ENCODE results near the gene SLC25A1.
A peak's percentile ranks its signal among the peaks of the same experiment; 100 is the strongest.

Gene SLC25A1

DNA sequence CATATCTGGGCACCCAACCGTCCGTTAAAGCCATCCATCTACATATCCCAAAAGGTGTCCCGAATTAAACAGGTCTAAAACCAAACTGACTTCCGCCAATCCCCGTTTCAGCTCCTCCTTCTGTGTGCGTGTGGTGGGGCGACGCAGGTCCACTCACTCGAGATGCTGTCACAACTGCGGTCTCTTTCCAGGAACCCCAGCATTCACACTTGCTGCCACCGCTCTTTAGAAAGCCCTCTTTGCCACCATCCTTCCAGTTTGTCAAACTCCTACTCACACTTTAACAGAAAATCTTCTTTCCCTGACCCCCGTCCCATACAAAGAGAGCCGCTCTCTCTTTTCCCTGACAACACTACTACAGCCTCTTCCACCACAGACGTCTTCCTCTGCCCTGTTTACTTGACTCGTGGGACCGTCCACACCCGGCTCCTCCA is 34.6 kb downstream of the SLC25A1 start:
- no peak for TF ChIP-seq PAX5 (IDR thresholded peaks at IDR 0.05; ENCODE audit: insufficient read depth, low read length, severe bottlenecking)
- no peak for TF ChIP-seq POLR2AphosphoS5 (IDR thresholded peaks at IDR 0.05; ENCODE audit: low read depth, low read length)
- no peak for TF ChIP-seq SPI1 (IDR thresholded peaks at IDR 0.05; ENCODE audit: low read depth, low read length)
- TF ChIP-seq TAF1 (IDR thresholded peaks at IDR 0.05; ENCODE audit: low read depth, low read length), result no peak
- no peak for TF ChIP-seq POLR2A (IDR thresholded peaks at IDR 0.05; ENCODE audit: low read depth, low read length)
- no peak for TF ChIP-seq POU2F2 (IDR thresholded peaks at IDR 0.05; ENCODE audit: low read depth, low read length)
- peak; percentile 74 for FAIRE-seq
- DNase-seq (ENCODE audit: insufficient read length, low spot score), result no peak

DNA sequence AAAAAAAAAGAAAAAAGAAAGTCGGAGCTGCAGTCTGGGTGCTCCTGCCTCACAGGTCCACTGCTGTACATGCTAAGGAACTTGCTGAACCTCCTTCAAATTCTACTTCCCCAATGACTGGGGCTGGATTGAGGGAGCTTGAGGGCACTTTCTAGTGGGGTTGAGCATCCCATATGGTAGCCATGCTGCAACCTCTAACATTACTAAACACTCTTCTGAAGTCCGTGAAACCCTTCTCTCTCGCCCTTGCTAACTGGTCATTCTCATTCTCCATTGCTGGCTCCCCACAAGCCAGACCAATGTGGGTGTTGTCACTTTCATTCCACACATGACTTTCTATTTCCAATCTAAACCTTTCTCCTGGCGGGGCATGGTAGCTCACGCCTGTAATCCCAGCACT is 35.3 kb downstream of the SLC25A1 start:
- no peak for FAIRE-seq
- no peak for DNase-seq (ENCODE audit: insufficient read length, low spot score)
- TF ChIP-seq SPI1 (IDR thresholded peaks at IDR 0.05; ENCODE audit: low read depth, low read length), result no peak
- TF ChIP-seq POLR2A (IDR thresholded peaks at IDR 0.05; ENCODE audit: low read depth, low read length), result no peak
- TF ChIP-seq POU2F2 (IDR thresholded peaks at IDR 0.05; ENCODE audit: low read depth, low read length), result no peak
- no peak for TF ChIP-seq POLR2AphosphoS5 (IDR thresholded peaks at IDR 0.05; ENCODE audit: low read depth, low read length)
- TF ChIP-seq TAF1 (IDR thresholded peaks at IDR 0.05; ENCODE audit: low read depth, low read length), result no peak
- no peak for TF ChIP-seq PAX5 (IDR thresholded peaks at IDR 0.05; ENCODE audit: insufficient read depth, low read length, severe bottlenecking)

DNA sequence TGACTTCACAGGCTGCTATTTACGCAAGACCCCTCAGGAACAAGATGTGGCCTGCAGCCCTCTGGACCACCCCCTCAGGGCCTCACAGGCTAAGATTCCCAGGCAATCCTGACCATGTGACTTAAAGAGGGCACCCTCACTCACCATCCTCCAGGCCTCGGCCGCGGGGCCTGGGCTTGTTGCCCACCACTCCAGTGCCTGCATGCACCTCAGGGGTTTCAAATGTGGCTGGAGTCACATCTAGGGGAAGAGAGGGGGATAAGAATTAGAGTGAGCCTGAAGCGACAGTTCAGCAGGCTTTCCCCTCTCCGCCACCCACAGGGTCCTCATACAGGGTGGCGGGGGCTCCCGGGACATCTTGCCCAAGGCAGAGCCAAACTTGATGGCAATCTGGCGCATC is 36.1 kb downstream of the SLC25A1 start:
- FAIRE-seq (no peak), DNase-seq (ENCODE audit: insufficient read length, low spot score) (no peak)
- TF ChIP-seq POLR2AphosphoS5 (IDR thresholded peaks at IDR 0.05; ENCODE audit: low read depth, low read length) (no peak), SPI1 (IDR thresholded peaks at IDR 0.05; ENCODE audit: low read depth, low read length) (no peak), POU2F2 (IDR thresholded peaks at IDR 0.05; ENCODE audit: low read depth, low read length) (no peak), PAX5 (IDR thresholded peaks at IDR 0.05; ENCODE audit: insufficient read depth, low read length, severe bottlenecking) (no peak), TAF1 (IDR thresholded peaks at IDR 0.05; ENCODE audit: low read depth, low read length) (no peak), POLR2A (IDR thresholded peaks at IDR 0.05; ENCODE audit: low read depth, low read length) (no peak)

DNA sequence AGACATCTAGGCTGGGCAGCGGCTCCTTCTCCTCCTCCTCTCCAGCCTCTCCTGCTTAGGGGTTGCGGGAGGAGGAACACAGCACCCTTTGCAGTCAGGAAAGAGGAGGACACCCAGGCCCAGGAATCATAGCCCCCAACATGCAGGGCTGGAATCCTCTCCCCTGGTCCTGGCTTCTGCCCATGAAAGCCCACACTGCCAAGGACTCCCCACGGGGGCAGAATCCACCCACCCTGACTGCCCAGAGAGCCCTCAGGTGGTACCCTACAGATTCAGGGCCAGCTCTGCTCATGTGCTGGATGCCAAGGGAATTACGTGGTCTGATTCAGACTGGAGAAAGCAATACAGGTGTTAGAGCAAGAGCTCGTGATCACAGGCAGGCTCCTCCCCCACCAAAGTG is 38.6 kb downstream of the SLC25A1 start:
- TF ChIP-seq PAX5 (IDR thresholded peaks at IDR 0.05; ENCODE audit: insufficient read depth, low read length, severe bottlenecking) (no peak), SPI1 (IDR thresholded peaks at IDR 0.05; ENCODE audit: low read depth, low read length) (no peak), POLR2A (IDR thresholded peaks at IDR 0.05; ENCODE audit: low read depth, low read length) (no peak), POLR2AphosphoS5 (IDR thresholded peaks at IDR 0.05; ENCODE audit: low read depth, low read length) (no peak)
- DNase-seq (ENCODE audit: insufficient read length, low spot score) (peak; percentile 13), FAIRE-seq (no peak)

DNA sequence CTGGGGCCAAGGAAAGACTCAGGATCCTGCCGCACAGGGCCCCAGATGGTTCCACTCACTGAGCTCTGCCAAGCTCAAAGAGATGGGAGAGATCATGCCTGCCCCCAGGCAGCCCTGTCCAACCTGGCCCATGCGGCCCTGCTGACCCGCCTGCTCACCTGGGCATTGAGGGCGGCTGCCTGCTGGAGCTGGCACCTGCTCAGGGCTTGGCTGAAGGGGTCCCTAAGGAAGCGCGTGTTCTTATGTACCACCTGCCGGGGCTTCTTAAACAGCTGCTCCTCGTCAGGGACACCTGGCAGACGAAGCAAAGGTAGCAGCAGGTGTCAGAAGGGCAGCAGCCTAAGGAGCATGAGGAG is 39.6 kb downstream of the SLC25A1 start:
- DNase-seq (ENCODE audit: insufficient read length, low spot score) (no peak), FAIRE-seq (no peak)
- TF ChIP-seq TAF1 (IDR thresholded peaks at IDR 0.05; ENCODE audit: low read depth, low read length) (no peak), SPI1 (IDR thresholded peaks at IDR 0.05; ENCODE audit: low read depth, low read length) (no peak), POLR2A (IDR thresholded peaks at IDR 0.05; ENCODE audit: low read depth, low read length) (no peak), POLR2AphosphoS5 (IDR thresholded peaks at IDR 0.05; ENCODE audit: low read depth, low read length) (no peak), PAX5 (IDR thresholded peaks at IDR 0.05; ENCODE audit: insufficient read depth, low read length, severe bottlenecking) (no peak), POU2F2 (IDR thresholded peaks at IDR 0.05; ENCODE audit: low read depth, low read length) (no peak)

DNA sequence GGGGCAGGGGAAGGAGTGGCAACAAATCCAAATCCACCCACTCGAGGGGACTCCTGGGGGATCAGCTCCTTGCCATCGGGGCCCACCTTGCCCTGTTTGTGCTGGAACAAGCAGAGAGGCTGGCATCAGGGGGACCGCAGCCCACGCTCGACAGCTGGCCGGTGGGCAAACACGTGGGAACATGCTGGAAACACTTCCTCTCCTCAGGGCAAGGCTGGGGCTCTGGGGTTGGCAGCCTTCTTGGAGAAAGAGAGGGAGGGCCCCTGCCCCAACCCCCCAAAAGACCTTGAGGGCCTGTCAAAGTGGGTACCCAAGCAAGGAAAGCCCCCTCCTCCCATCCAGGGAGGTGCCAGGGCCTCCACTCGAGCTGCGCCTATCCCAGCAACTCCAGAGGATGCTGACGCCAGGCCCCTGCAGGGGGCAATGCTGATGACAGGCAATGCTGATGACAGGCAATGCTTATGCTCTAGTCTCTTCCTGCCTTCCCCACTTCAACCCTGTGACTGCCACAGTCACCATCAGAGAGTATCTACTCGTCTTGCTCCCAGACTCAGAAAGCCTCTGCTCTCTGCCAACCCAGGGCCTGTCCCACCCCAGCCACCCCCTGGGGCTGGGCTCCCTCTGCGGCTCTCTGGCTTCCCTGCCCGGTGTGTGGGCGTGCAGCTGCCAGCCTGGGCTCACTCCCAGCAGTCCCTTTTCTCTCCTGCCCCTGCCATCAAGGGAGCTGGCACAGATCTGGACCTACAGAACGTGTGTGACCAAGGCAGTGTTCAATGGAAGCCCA is 40.1 kb downstream of the SLC25A1 start:
- FAIRE-seq (no peak), DNase-seq (ENCODE audit: insufficient read length, low spot score) (no peak)
- TF ChIP-seq POLR2A (IDR thresholded peaks at IDR 0.05; ENCODE audit: low read depth, low read length) (no peak), POLR2AphosphoS5 (IDR thresholded peaks at IDR 0.05; ENCODE audit: low read depth, low read length) (no peak), POU2F2 (IDR thresholded peaks at IDR 0.05; ENCODE audit: low read depth, low read length) (no peak), PAX5 (IDR thresholded peaks at IDR 0.05; ENCODE audit: insufficient read depth, low read length, severe bottlenecking) (no peak), SPI1 (IDR thresholded peaks at IDR 0.05; ENCODE audit: low read depth, low read length) (no peak), TAF1 (IDR thresholded peaks at IDR 0.05; ENCODE audit: low read depth, low read length) (no peak)

DNA sequence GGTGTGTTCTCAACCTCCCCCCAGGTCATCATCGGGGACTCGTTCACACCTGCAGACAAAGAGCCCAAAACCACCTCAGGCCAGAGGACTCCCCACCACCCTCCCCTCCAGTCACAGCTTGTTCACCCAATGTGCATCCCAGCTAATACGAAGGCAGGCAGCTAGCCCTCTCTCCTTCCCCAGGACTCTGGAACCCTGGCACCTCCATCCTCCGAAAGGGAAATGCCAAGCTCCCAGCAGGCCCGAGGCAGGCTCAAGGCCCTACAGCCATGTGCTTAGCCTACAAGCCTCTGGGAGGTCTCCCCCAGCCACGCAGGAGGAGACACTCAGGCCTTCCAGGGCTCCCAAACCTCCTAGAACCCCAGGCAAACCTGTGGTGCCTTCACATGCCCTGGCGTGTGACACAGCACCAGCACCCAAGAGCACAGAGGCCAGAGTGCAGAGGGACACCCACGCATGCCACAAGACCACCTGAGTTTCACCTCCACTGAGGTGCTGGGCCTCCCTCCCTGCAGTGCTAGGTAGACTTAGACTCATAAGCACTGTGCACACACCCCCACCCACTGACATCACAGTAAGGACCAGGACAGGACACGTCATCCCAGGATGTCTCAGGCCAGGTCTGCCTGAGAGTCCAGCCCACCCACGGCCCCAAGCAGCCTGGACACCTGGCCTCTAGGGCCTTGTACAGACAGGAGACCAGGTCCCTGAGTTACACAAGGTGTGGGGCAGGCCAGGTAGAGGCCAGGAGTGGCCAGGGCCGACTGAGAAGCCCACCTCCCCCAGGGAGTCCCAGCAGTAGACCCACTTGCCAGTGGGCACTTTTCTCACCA is 40.9 kb downstream of the SLC25A1 start:
- FAIRE-seq, result no peak
- DNase-seq (ENCODE audit: insufficient read length, low spot score), result peak; percentile 4
- TF ChIP-seq POLR2A (IDR thresholded peaks at IDR 0.05; ENCODE audit: low read depth, low read length) (no peak), POU2F2 (IDR thresholded peaks at IDR 0.05; ENCODE audit: low read depth, low read length) (no peak), POLR2AphosphoS5 (IDR thresholded peaks at IDR 0.05; ENCODE audit: low read depth, low read length) (no peak), PAX5 (IDR thresholded peaks at IDR 0.05; ENCODE audit: insufficient read depth, low read length, severe bottlenecking) (no peak), TAF1 (IDR thresholded peaks at IDR 0.05; ENCODE audit: low read depth, low read length) (no peak), SPI1 (IDR thresholded peaks at IDR 0.05; ENCODE audit: low read depth, low read length) (no peak)

DNA sequence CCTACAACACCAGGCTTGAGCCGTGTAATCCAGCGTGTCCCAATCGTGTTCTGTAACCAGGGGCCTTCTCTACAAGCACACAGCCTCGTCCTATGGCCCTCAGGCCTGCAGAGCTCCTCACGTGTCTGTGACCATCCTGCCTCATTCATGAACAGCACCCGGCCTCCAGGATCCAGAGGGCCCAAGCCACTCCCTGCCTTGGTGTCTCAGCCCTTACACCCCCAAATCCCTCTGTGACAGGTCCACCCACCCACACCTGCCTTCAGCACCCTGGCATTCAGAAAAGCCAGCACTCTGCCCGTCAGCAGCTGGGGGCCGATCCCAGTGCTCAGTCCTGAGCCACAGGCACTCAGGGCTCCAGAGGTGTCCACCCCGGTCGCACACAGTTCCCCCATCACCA is 41.6 kb downstream of the SLC25A1 start:
- DNase-seq (ENCODE audit: insufficient read length, low spot score), result no peak
- no peak for FAIRE-seq
- TF ChIP-seq POLR2AphosphoS5 (IDR thresholded peaks at IDR 0.05; ENCODE audit: low read depth, low read length) (no peak), PAX5 (IDR thresholded peaks at IDR 0.05; ENCODE audit: insufficient read depth, low read length, severe bottlenecking) (no peak), SPI1 (IDR thresholded peaks at IDR 0.05; ENCODE audit: low read depth, low read length) (no peak), POU2F2 (IDR thresholded peaks at IDR 0.05; ENCODE audit: low read depth, low read length) (no peak), POLR2A (IDR thresholded peaks at IDR 0.05; ENCODE audit: low read depth, low read length) (no peak), TAF1 (IDR thresholded peaks at IDR 0.05; ENCODE audit: low read depth, low read length) (no peak)

DNA sequence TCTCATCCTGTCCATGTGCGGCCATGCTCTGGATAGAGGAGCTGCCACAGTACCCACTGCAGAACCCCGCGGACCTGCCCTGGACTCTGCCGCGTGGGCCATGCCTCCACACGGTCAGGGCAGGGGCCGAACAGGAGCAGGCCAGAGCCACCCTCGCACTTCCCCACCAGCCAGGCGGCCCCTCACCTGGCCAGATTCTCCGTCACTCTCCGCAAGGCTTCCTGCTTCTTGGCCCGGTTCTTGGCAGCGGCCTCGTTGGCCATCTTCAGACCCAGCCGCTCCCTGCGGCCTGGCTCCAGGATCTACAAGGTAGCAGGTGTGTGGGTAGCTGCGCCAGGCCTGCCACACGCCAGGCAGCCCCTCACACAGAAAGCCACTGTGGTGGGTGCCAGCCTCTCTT is 43.7 kb downstream of the SLC25A1 start:
- FAIRE-seq (no peak), DNase-seq (ENCODE audit: insufficient read length, low spot score) (no peak)
- TF ChIP-seq SPI1 (IDR thresholded peaks at IDR 0.05; ENCODE audit: low read depth, low read length), result no peak
- no peak for TF ChIP-seq POLR2A (IDR thresholded peaks at IDR 0.05; ENCODE audit: low read depth, low read length)
- TF ChIP-seq TAF1 (IDR thresholded peaks at IDR 0.05; ENCODE audit: low read depth, low read length), result no peak
- TF ChIP-seq PAX5 (IDR thresholded peaks at IDR 0.05; ENCODE audit: insufficient read depth, low read length, severe bottlenecking), result no peak
- TF ChIP-seq POU2F2 (IDR thresholded peaks at IDR 0.05; ENCODE audit: low read depth, low read length), result no peak
- no peak for TF ChIP-seq POLR2AphosphoS5 (IDR thresholded peaks at IDR 0.05; ENCODE audit: low read depth, low read length)
